GM21619 (cell line): Measurements from ENCODE around the gene KSR1.
"Not testable (repeated sequence)": the region's sequence is repeated elsewhere in the genome, so short reads cannot be mapped to it uniquely, and the experiment has no call there.

Source experiments
- ATAC-seq: cut with Tn5 transposase; IDR thresholded peaks from one replicate; pipeline ENCODE4 v1.9.1; 2021; ENCODE audit not compliant: unreplicated experiment

Gene KSR1

GRCh38 chr17:27629260-27629659, 173.0 kb downstream of the KSR1 start:
- ATAC-seq = not testable (repeated sequence)

GRCh38 chr17:27630607-27631410, 174.6 kb downstream of the KSR1 start, which contains the start of gene LGALS9:
Gene LGALS9, plus strand, starts transcription at chr17:27631188. Its CDS starts 78 bp downstream, at chr17:27631266.
- peak; percentile 59 for ATAC-seq

- ATAC-seq = peak; percentile 30
Measured at GRCh38 chr17:27631411-27631760, 175.1 kb downstream of the KSR1 start.

- no peak for ATAC-seq
Measured at GRCh38 chr17:27631897-27632725, 175.9 kb downstream of the KSR1 start.

GRCh38 chr17:27632766-27633165, 176.5 kb downstream of the KSR1 start:
- not testable (repeated sequence) for ATAC-seq

- ATAC-seq = no peak
Measured at GRCh38 chr17:27633312-27634025, 177.2 kb downstream of the KSR1 start.

- ATAC-seq = no peak
Measured at GRCh38 chr17:27634026-27634335, 177.7 kb downstream of the KSR1 start.

- no peak for ATAC-seq
Measured at GRCh38 chr17:27634776-27635175, 178.5 kb downstream of the KSR1 start.

GRCh38 chr17:27635275-27635823, 179.1 kb downstream of the KSR1 start:
- ATAC-seq = no peak

- not testable (repeated sequence) for ATAC-seq
Measured at GRCh38 chr17:27636005-27636520, 179.8 kb downstream of the KSR1 start.

- ATAC-seq = not testable (repeated sequence)
Measured at GRCh38 chr17:27637818-27638217, 181.6 kb downstream of the KSR1 start.

- ATAC-seq = not testable (repeated sequence)
Measured at GRCh38 chr17:27638415-27638914, 182.2 kb downstream of the KSR1 start.

GRCh38 chr17:27640790-27641189, 184.5 kb downstream of the KSR1 start:
- no peak for ATAC-seq

GRCh38 chr17:27644586-27644985, 188.3 kb downstream of the KSR1 start:
- ATAC-seq = no peak

GRCh38 chr17:27645621-27646020, 189.4 kb downstream of the KSR1 start:
- ATAC-seq = not testable (repeated sequence)

- ATAC-seq = no peak
Measured at GRCh38 chr17:27646232-27646631, 190.0 kb downstream of the KSR1 start.

- no peak for ATAC-seq
Measured at GRCh38 chr17:27647765-27648164, 191.5 kb downstream of the KSR1 start.

GRCh38 chr17:27649111-27649571, 192.9 kb downstream of the KSR1 start:
- not testable (repeated sequence) for ATAC-seq

GRCh38 chr17:27649929-27650328, 193.7 kb downstream of the KSR1 start:
- ATAC-seq = no peak

- no peak for ATAC-seq
Measured at GRCh38 chr17:27650836-27651235, 194.6 kb downstream of the KSR1 start.
